Measurements from ENCODE around the gene CTNNBIP1.

CTNNBIP1 gene

DNA sequence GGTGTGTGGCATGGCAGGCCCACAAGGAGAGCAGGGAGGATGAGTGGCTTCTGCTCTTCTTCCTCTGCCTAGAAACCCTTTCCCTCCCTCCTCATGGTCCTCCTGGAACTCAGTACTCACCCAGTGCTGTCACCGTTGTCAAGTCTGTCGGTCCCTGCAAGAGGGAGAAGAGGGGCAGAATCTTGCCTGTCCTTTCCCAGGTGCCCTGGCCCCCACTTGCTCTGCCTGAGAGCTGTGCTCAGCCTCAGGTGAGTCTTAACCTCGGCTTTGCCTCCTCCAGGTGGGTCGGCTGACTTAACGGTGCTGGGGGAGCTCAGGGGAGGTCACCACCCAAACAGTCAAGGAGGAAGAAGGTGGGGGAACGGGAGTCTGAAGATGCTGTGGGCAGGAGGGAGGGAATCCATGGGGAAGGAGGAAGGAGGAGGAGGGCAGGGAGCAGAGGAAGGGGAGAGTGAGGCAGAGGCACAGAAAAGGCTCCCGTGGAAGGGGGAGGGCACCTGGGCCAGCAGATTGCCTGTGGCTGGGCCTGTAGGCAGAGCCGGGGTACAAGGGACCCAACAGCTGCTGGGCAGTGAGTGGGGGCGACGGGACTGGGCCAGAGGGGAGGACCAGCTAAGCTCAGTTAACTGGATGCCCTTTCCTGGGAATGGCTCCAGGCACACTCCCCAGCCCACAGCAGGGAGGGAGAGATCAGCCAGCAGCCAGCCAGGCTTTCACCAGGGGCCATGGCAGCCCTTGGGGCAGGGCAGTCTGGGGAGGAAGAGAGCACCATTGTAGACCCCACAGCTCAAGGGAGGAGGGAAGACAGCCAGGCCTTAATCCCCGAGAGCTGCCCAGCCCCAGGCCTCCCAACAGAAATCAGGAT is 26.3 kb downstream of the CTNNBIP1 start:
- H3K27ac ChIP-seq: peak overlapping the region; percentile 81
- TF ChIP-seq, protein P1, sequence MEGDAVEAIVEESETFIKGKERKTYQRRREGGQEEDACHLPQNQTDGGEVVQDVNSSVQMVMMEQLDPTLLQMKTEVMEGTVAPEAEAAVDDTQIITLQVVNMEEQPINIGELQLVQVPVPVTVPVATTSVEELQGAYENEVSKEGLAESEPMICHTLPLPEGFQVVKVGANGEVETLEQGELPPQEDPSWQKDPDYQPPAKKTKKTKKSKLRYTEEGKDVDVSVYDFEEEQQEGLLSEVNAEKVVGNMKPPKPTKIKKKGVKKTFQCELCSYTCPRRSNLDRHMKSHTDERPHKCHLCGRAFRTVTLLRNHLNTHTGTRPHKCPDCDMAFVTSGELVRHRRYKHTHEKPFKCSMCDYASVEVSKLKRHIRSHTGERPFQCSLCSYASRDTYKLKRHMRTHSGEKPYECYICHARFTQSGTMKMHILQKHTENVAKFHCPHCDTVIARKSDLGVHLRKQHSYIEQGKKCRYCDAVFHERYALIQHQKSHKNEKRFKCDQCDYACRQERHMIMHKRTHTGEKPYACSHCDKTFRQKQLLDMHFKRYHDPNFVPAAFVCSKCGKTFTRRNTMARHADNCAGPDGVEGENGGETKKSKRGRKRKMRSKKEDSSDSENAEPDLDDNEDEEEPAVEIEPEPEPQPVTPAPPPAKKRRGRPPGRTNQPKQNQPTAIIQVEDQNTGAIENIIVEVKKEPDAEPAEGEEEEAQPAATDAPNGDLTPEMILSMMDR (conservative IDR thresholded peaks at IDR 0.05; ENCODE audit: low read depth): no peak
- ChIA-PET CTCF (no interaction called here), POLR2A (ENCODE audit: low non-redundant PET) (no interaction called here)
- no peak for DNase-seq (ENCODE audit: low spot score)

DNA sequence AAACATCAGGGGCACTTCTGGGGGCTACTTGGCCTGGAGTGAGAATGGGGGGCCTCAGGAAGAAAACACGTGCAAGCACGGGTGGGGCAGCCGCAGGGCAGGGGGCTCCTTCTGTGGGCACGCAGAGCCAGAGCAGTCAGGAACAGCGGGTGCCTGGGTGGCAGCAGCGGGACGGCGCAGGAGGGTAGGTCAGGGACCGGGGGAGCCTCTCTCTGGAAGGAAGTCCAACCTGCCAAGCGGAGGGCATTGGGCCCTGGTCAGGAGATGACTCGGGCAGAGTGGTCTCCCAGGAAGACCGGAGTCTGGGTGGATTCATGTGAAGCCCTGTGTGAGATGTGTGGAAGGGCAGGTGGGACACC is 27.1 kb downstream of the CTNNBIP1 start:
- no peak for DNase-seq (ENCODE audit: low spot score)
- POLR2A ChIA-PET (ENCODE audit: low non-redundant PET): no interaction called here
- H3K27ac ChIP-seq: peak overlapping the region; percentile 81
- TF ChIP-seq, protein P1 (conservative IDR thresholded peaks at IDR 0.05; ENCODE audit: low read depth): no peak
- CTCF ChIA-PET: no interaction called here

DNA sequence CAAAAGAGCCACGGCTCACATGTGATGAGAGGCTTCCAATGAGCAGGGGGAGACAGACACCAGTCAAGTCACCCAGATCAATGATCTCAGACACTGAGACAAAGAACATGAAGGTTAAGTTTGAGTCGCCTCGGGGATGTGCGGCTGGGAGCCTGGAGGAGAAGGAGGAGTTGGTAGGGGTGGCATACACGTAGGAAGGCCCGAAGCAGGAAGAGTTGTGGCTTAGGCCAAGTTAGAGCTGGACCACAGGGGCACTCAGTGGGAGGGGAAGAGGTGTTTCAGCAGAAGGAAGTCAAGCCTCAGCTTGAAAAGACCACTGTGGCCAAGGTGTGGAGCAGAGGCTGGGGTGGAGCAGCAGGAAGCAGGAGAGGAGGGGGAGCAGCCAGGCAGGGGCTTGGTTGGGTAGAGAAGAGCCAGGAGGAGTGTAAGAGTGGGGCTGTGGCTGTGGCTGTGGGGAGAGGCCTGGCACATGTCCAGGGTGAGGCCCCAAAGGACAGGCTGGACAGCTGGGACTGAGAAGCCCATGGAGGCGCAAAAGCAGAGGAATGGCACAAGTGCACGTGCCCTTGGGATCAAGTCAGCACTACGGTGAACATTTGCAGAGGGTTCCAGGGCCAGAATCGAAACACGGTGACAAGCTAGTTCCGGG is 27.6 kb downstream of the CTNNBIP1 start:
- DNase-seq (ENCODE audit: low spot score): no peak
- TF ChIP-seq, protein P1 (conservative IDR thresholded peaks at IDR 0.05; ENCODE audit: low read depth): no peak
- peak overlapping the region; percentile 81 for H3K27ac ChIP-seq
- ChIA-PET POLR2A (ENCODE audit: low non-redundant PET) (no interaction called here), CTCF (interaction anchor here (0.7 kb wide), 1 partner anchor 288 kb away, joined by 3 read pairs; no protein-coding TSS in a partner anchor)

DNA sequence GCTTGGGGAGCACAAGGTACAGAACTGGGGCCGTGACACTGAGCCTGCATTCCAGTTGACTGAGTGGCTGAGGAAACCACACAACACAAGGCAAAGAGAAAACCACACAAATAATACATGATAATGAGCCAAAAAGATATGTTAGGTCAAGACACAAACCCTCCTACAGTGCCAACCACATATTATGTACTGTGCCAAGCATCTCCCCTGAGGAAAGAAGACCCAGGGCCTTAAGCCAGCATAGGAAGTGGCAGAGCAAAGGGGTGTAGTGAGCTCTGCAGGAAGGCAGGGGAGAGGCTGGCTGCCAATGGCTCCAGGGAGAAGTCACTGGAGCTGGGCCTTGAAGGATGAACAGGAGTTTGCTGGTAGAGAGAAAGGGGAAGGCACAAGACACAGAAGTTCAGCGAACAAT is 28.2 kb downstream of the CTNNBIP1 start:
- CTCF ChIA-PET: interaction anchor here (0.7 kb wide), 1 partner anchor 288 kb away, joined by 3 read pairs; no protein-coding TSS in a partner anchor
- POLR2A ChIA-PET (ENCODE audit: low non-redundant PET): no interaction called here
- peak overlapping the region; percentile 81 for H3K27ac ChIP-seq
- DNase-seq (ENCODE audit: low spot score): peak; percentile 40
- TF ChIP-seq, protein P1 (conservative IDR thresholded peaks at IDR 0.05; ENCODE audit: low read depth): no peak

DNA sequence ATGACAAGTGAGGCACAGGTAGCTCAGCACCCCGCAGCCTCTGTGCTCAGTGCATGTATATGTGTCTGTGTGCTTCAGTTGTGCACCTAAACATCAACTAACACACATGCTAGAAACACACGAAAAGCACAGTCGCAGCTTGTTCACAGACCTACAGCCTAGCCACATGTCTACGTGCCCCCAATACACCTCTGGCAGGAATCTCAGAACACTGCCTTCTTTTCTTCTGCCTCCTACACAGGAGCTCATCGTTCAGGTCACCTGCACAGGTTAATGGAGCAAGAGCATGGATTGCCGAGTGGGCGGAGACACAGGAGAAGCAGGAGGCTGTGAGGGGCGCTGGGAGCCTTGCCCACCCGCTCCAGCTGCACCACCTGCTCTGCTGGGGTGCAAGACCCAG is 31.7 kb downstream of the CTNNBIP1 start:
- POLR2A ChIA-PET (ENCODE audit: low non-redundant PET): interaction anchor here (1.1 kb wide), 1 partner anchor 29 kb away, joined by 5 read pairs; no protein-coding TSS in a partner anchor

DNA sequence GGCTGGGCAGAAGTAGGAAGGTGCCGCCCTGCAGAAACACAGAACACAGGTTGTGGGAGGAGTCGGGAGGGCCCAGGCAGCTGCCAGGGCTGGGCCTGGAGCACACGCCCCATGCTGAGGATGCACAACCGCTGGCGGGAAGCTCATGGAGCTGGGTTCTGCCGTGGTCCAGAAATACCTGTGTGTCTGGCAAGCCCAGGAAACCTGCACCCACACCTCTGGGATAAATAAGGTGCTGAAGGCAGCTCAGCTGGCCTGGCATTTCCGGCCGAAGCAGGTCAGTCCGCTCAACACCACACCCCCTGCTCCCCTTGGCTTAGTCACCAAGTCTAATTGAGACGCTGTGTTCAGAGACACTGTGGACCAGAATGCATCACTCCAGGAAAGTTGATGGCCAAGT is 32.1 kb downstream of the CTNNBIP1 start:
- ChIA-PET CTCF (interaction anchor here (1.0 kb wide), 1 partner anchor 10 kb away, joined by 3 read pairs; no protein-coding TSS in a partner anchor), POLR2A (ENCODE audit: low non-redundant PET) (interaction anchor here (1.1 kb wide), 1 partner anchor 30 kb away, joined by 5 read pairs; no protein-coding TSS in a partner anchor)
- TF ChIP-seq, protein P1 (conservative IDR thresholded peaks at IDR 0.05; ENCODE audit: low read depth): no peak
- peak; percentile 92 for DNase-seq (ENCODE audit: low spot score)
- H3K27ac ChIP-seq: peak overlapping the region; percentile 76

More for the DNA sequence above, 31.7 kb downstream of the CTNNBIP1 start:
- TF ChIP-seq, protein P1 (conservative IDR thresholded peaks at IDR 0.05; ENCODE audit: low read depth): no peak
- no peak for DNase-seq (ENCODE audit: low spot score)
- CTCF ChIA-PET: interaction anchor here (1.0 kb wide), 1 partner anchor 10 kb away, joined by 3 read pairs; no protein-coding TSS in a partner anchor
- peak overlapping the region; percentile 76 for H3K27ac ChIP-seq
